ENCODE data around the gene ODAD3.
"Not testable (repeated sequence)": the region's sequence is repeated elsewhere in the genome, so short reads cannot be mapped to it uniquely, and the experiment has no call there.

ODAD3 gene

GRCh38 chr19:11458912-11459311 lies 24.0 kb upstream of the ODAD3 start:
- DNase-seq: not testable (repeated sequence)

- DNase-seq: no peak
Measured at GRCh38 chr19:11458236-11458900, 23.4 kb upstream of the ODAD3 start.

- DNase-seq: no peak
Measured at GRCh38 chr19:11457831-11458230, 22.9 kb upstream of the ODAD3 start.

- DNase-seq: no peak
Measured at GRCh38 chr19:11457115-11457514, 22.2 kb upstream of the ODAD3 start.

GRCh38 chr19:11456659-11457058 lies 21.7 kb upstream of the ODAD3 start:
- DNase-seq: no peak

- not testable (repeated sequence) for DNase-seq
Measured at GRCh38 chr19:11455233-11455554, 20.3 kb upstream of the ODAD3 start.

- DNase-seq: no peak
Measured at GRCh38 chr19:11453468-11454341, 18.8 kb upstream of the ODAD3 start.

- DNase-seq: no peak
Measured at GRCh38 chr19:11452620-11453310, 17.8 kb upstream of the ODAD3 start.

- DNase-seq: no peak
Measured at GRCh38 chr19:11451871-11452619, 17.1 kb upstream of the ODAD3 start.

GRCh38 chr19:11451327-11451870 lies 16.5 kb upstream of the ODAD3 start:
- no peak for DNase-seq

- no peak for DNase-seq
Measured at GRCh38 chr19:11450570-11451326, 15.8 kb upstream of the ODAD3 start.

- no peak for DNase-seq
Measured at GRCh38 chr19:11448923-11449554, 14.1 kb upstream of the ODAD3 start.

- no peak for DNase-seq
Measured at GRCh38 chr19:11448410-11448809, 13.5 kb upstream of the ODAD3 start.

- no peak for DNase-seq
Measured at GRCh38 chr19:11447347-11448262, 12.7 kb upstream of the ODAD3 start.

- no peak for DNase-seq
Measured at GRCh38 chr19:11446652-11447301, 11.9 kb upstream of the ODAD3 start.

- no peak for DNase-seq
Measured at GRCh38 chr19:11446271-11446651, 11.3 kb upstream of the ODAD3 start.

- no peak for DNase-seq
Measured at GRCh38 chr19:11445141-11445540, 10.2 kb upstream of the ODAD3 start.

GRCh38 chr19:11444059-11444458 lies 9.1 kb upstream of the ODAD3 start:
- no peak for DNase-seq

GRCh38 chr19:11437955-11438354 lies 3.0 kb upstream of the ODAD3 start:
- no peak for DNase-seq

GRCh38 chr19:11435833-11436313 lies 952 bp upstream of the ODAD3 start:
- no peak for DNase-seq

All from NCI-H2029 (cell line).